Esophagus (tissue), 2 donors: ENCODE results near the gene FLAD1. TPM values are rescaled to one million over a fixed set of nuclear protein-coding genes. Genes with fewer than 3 reads are reported as not detected.

ENCODE experiments used
- H3K27ac ChIP-seq, 2 donors: one replicate each; pipeline ENCODE4 v1.5.1; 2013; ENCODE audit warnings: low read depth in 2 of 2, mild to moderate bottlenecking in 2 of 2, inconsistent platforms in 1 of 2, low read length in 1 of 2, moderate library complexity in 1 of 2
- H3K27me3 ChIP-seq, 2 donors: one replicate each; pipeline ENCODE4 v1.6.1; 2013; ENCODE audit warnings: low read length in 2 of 2, control low read depth in 1 of 2, mild to moderate bottlenecking in 1 of 2; ENCODE audit not compliant: insufficient read depth in 2 of 2, control insufficient read depth in 1 of 2
- H3K36me3 ChIP-seq, 2 donors: one replicate each; pipeline ENCODE4 v1.6.1; 2013; ENCODE audit warnings: low read length in 1 of 2; ENCODE audit not compliant: control insufficient read depth in 2 of 2, insufficient read depth in 2 of 2
- H3K4me1 ChIP-seq, 2 donors: one replicate each; pipeline ENCODE4 v1.6.1; 2013; ENCODE audit warnings: low read length in 1 of 2; ENCODE audit not compliant: control insufficient read depth in 2 of 2, insufficient read depth in 2 of 2
- H3K4me3 ChIP-seq, 2 donors: one replicate each; pipeline ENCODE4 v1.5.1; 2013; ENCODE audit warnings: low read length in 2 of 2, mild to moderate bottlenecking in 2 of 2, low read depth in 1 of 2, moderate library complexity in 1 of 2
- H3K9me3 ChIP-seq, 2 donors: one replicate each; pipeline ENCODE4 v1.6.1; 2013; ENCODE audit warnings: mild to moderate bottlenecking in 2 of 2, low read depth in 1 of 2, low read length in 1 of 2, moderate library complexity in 1 of 2; ENCODE audit not compliant: control insufficient read depth in 2 of 2, insufficient read depth in 1 of 2
- WGBS, 2 donors: extraction: QIAGEN DNeasy Blood & Tissue Kit; methylation state at CpG; one replicate each; pipeline ENCODE4 v1.1.7; 2013; 5-methylcytosine and 5-hydroxymethylcytosine counted together
- polyA plus RNA-seq, 2 donors: library from polyadenylated mRNA; stranded (reverse); fragments of 200-250 nt; gene quantifications; one replicate each; pipeline ENCODE4 v1.2.3, GENCODE V29; 2013
- donor health status: healthy with polysubstance abuse.
- donor health status: Bipolar disorder and iron deficiency.

The FLAD1 gene
- polyA plus RNA-seq, 2 donors = 27.1 TPM

GRCh38 chr1:154959426-154959780 lies 23.7 kb upstream of the FLAD1 start:
- Histone ChIP-seq H3K9me3 (no peaks in the 10 kb centered on the region), H3K4me1 (peaks cover 11 to 12% of the 10 kb centered on the region in 2 donors), H3K36me3 (peaks cover 3 to 22% of the 10 kb centered on the region in 2 donors), H3K27ac (no peak overlapping the region), H3K27me3 (no peaks in the 10 kb centered on the region), H3K4me3 (no peak overlapping the region)
- 87 to 89% methylated on average over 7 of the region's 7 CpGs for WGBS, 2 donors

- no peaks in the 10 kb centered on the region for H3K27me3 ChIP-seq
These were observed 22.6 kb upstream of the FLAD1 start for GRCh38 chr1:154960446-154961136.

GRCh38 chr1:154961207-154962155 lies 21.7 kb upstream of the FLAD1 start, which contains the start of gene PYGO2:
Gene PYGO2, minus strand, starts transcription at chr1:154961782. Its CDS starts 206 bp downstream, at chr1:154961576.
- Histone ChIP-seq H3K36me3 (peaks cover 13 to 38% of the 10 kb centered on the region in 2 donors), H3K27me3 (no peaks in the 10 kb centered on the region), H3K4me3 (peak within 1 kb of the TSS; percentile 89 to 95), H3K9me3 (no peaks in the 10 kb centered on the region), H3K27ac (peak within 1 kb of the TSS; percentile 95 to 99), H3K4me1 (peaks cover 6 to 9% of the 10 kb centered on the region in 2 donors)
- 0 to 1% methylated on average over 54 to 93 of the region's 93 CpGs for WGBS, 2 donors

More at GRCh38 chr1:154960446-154961136, 22.6 kb upstream of the FLAD1 start:
- Histone ChIP-seq H3K9me3 (no peaks in the 10 kb centered on the region), H3K27ac (peak overlapping the region; percentile 3 to 26), H3K36me3 (peaks cover 6 to 30% of the 10 kb centered on the region in 2 donors), H3K4me1 (peaks cover 6 to 9% of the 10 kb centered on the region in 2 donors), H3K4me3 (peak overlapping the region; percentile 89 to 95)
- WGBS, 2 donors = 29 to 31% methylated on average over 10 of the region's 10 CpGs

GRCh38 chr1:154962156-154962749 lies 20.9 kb upstream of the FLAD1 start:
- WGBS, 2 donors = 2 to 3% methylated on average over 21 to 25 of the region's 25 CpGs
- H3K9me3 ChIP-seq = no peaks in the 10 kb centered on the region
- peak overlapping the region; percentile 89 to 95 for H3K4me3 ChIP-seq
- peak overlapping the region; percentile 95 to 99 for H3K27ac ChIP-seq
- peaks cover 13 to 39% of the 10 kb centered on the region in 2 donors for H3K36me3 ChIP-seq
- no peaks in the 10 kb centered on the region for H3K27me3 ChIP-seq
- H3K4me1 ChIP-seq = peaks cover 3 to 6% of the 10 kb centered on the region in 2 donors

GRCh38 chr1:154962795-154963330 lies 20.3 kb upstream of the FLAD1 start:
- Histone ChIP-seq H3K27me3 (no peaks in the 10 kb centered on the region), H3K4me3 (peak overlapping the region in 1 of 2 donors; percentile 95), H3K36me3 (peaks cover 19 to 43% of the 10 kb centered on the region in 2 donors), H3K4me1 (peaks cover 2 to 4% of the 10 kb centered on the region in 2 donors), H3K27ac (peak overlapping the region in 1 of 2 donors; percentile 61), H3K9me3 (no peaks in the 10 kb centered on the region)
- WGBS, 2 donors = 51 to 63% methylated on average over 6 of the region's 6 CpGs

- Histone ChIP-seq H3K27ac (peak overlapping the region in 1 of 2 donors; percentile 29), H3K27me3 (no peaks in the 10 kb centered on the region), H3K9me3 (no peaks in the 10 kb centered on the region), H3K4me1 (peaks cover 2 to 4% of the 10 kb centered on the region in 2 donors), H3K36me3 (peaks cover 22 to 48% of the 10 kb centered on the region in 2 donors), H3K4me3 (no peak overlapping the region)
- 77 to 79% methylated on average over 8 of the region's 8 CpGs for WGBS, 2 donors
These were observed 19.5 kb upstream of the FLAD1 start for GRCh38 chr1:154963643-154964042.

GRCh38 chr1:154964359-154964758 lies 18.8 kb upstream of the FLAD1 start:
- Histone ChIP-seq H3K27me3 (no peaks in the 10 kb centered on the region), H3K9me3 (no peaks in the 10 kb centered on the region), H3K4me1 (peaks cover 4 to 7% of the 10 kb centered on the region in 2 donors), H3K36me3 (peaks cover 21 to 42% of the 10 kb centered on the region in 2 donors), H3K4me3 (no peak overlapping the region), H3K27ac (no peak overlapping the region)
- WGBS, 2 donors = 89 to 93% methylated on average over 6 of the region's 6 CpGs

GRCh38 chr1:154966111-154966510 lies 17.0 kb upstream of the FLAD1 start:
- Histone ChIP-seq H3K27me3 (no peaks in the 10 kb centered on the region), H3K36me3 (peaks cover 20 to 38% of the 10 kb centered on the region in 2 donors), H3K4me3 (no peak overlapping the region), H3K9me3 (no peaks in the 10 kb centered on the region), H3K27ac (no peak overlapping the region), H3K4me1 (peaks cover 18 to 22% of the 10 kb centered on the region in 2 donors)
- WGBS, 2 donors = 86 to 89% methylated on average over 7 of the region's 7 CpGs
